NB4 (cell line): ENCODE results near the gene CAPN10.

Source experiments
- DNase-seq: peaks from one replicate; pipeline ENCODE4 v3.0.0; 2010; ENCODE audit warnings: low read depth
- H3K4me3 ChIP-seq: one replicate; pipeline ENCODE4 v1.5.1; 2011; ENCODE audit warnings: mild to moderate bottlenecking, low read depth, low read length, moderate library complexity
- CTCF ChIP-seq: IDR thresholded peaks from one replicate; pipeline ENCODE4 v1.5.1; 2012; ENCODE audit warnings: low read depth, low read length
- MAX ChIP-seq: IDR thresholded peaks from 2 replicates; pipeline ENCODE4 v1.6.1; 2011; ENCODE audit warnings: low read depth, low read length
- MYC ChIP-seq: IDR thresholded peaks from 2 replicates; pipeline ENCODE4 v1.6.1; 2011; ENCODE audit warnings: low read depth, low read length
- POLR2A ChIP-seq: IDR thresholded peaks from 2 replicates; pipeline ENCODE4 v1.6.1; 2011; ENCODE audit warnings: mild to moderate bottlenecking; ENCODE audit not compliant: insufficient read length; ENCODE audit errors: extremely low read depth

CAPN10 gene

GRCh38 chr2:240636563-240637115 is 50.1 kb downstream of the CAPN10 start:
- TF ChIP-seq MAX (no peak), CTCF (no peak), MYC (no peak), POLR2A (no peak)
- H3K4me3 ChIP-seq: no peak overlapping the region
- DNase-seq: no peak

DNA sequence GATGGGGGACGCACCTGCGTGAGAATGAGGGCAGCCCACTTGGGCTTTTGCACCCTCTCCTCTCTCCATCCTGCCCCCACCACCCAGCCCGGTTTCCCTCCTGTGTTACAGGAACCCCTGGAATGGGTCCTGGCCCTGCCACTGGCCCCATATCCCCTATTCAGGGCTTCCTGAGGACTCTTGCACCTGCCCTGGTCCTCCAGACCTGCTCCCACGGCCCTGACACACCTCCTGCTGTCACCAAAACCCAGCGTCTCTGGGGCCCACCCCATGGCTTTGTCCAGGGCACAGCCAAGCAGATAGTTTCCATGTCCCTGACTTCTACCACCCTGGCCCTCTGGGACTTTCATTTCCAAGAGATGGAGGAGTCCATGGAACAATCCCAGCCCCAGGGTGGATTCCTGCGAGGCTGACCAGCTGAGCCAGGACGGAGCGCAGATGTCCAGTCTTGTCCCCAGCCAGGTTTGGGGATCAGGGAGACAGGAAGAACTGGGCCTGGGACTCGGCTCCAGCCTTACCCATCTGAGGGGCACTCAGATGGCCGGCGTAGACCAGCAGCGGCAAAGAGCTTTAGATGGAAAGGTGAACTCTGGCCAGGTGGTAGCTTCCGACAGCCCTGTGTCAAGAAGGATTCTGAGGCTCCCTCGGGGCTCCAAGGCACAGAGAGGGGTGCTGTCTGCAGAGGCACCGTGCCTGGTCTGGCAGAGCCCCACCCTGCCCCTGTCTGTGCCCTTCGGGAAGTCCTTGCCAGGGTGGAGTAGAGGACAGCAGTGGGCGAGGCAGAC is 50.8 kb downstream of the CAPN10 start:
- H3K4me3 ChIP-seq: no peak overlapping the region
- TF ChIP-seq POLR2A (no peak), MYC (no peak), CTCF (no peak), MAX (no peak)
- DNase-seq: no peak

GRCh38 chr2:240637901-240638345 is 51.4 kb downstream of the CAPN10 start:
- H3K4me3 ChIP-seq: no peak overlapping the region
- DNase-seq: no peak
- TF ChIP-seq MAX: no peak
- no peak for TF ChIP-seq POLR2A
- TF ChIP-seq CTCF: no peak
- no peak for TF ChIP-seq MYC

GRCh38 chr2:240638512-240639160 is 52.1 kb downstream of the CAPN10 start:
- TF ChIP-seq POLR2A: no peak
- TF ChIP-seq MAX: no peak
- no peak for TF ChIP-seq MYC
- no peak for TF ChIP-seq CTCF
- DNase-seq: no peak
- H3K4me3 ChIP-seq: no peak overlapping the region

GRCh38 chr2:240639566-240639965 is 53.0 kb downstream of the CAPN10 start:
- no peak for TF ChIP-seq MYC
- no peak for TF ChIP-seq POLR2A
- no peak for TF ChIP-seq CTCF
- TF ChIP-seq MAX: no peak
- no peak overlapping the region for H3K4me3 ChIP-seq
- no peak for DNase-seq
